ENCODE data around the gene SWI5. TPM values are rescaled to one million over a fixed set of nuclear protein-coding genes. Genes with fewer than 3 reads are reported as not detected.

The SWI5 gene
- total and polyA plus RNA-seq, 2 experiments from 2014 or later: 29.0 to 55.7 TPM

DNA sequence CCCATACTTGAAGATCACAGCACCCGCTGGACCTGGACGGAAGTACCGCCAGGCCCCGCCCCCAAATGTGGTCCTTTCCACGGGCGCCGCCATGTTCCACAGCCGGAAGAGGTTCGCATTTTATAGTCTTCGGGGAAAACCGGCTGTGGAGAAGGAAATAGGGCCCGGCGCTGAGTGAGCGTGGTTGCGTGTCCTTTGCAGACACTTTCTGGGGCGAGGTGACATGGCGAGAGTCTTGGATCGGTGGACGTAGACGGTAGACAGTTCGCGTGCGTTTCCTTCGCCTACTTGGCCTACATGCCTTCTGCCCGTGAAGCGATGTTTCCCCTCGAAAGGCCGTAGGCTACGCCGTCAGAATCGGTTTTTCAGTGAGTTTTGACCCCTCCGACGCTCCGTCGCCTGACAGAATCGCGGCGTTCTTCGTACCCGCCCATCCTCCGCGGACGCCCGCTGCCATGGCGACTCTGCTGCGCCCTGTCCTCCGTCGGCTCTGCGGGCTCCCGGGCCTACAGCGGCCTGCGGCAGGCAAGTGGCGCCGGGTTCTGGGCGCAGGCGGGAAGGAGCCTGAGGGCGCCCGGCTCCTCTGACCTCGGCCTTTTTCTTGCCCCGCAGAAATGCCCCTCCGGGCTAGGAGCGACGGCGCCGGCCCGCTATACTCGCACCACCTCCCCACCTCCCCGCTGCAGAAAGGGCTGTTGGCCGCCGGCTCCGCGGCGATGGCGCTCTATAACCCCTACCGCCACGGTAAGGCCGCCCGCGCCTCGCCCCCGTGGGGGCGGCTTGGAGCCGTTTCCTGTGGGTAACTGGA is 46.5 kb downstream of the SWI5 start, which contains the start of the genes COQ4 and TRUB2:
Gene COQ4, plus strand, starts transcription at position 436 of the 808 bp plus-strand sequence. Its CDS starts 20 bp downstream, at position 456.
Gene TRUB2, minus strand, starts transcription at position 44 of the 808 bp plus-strand sequence. Its CDS starts 39 bp downstream, at position 5.
- no peaks in the 10 kb centered on the region for H3K27me3 ChIP-seq
- TF ChIP-seq, protein P1, sequence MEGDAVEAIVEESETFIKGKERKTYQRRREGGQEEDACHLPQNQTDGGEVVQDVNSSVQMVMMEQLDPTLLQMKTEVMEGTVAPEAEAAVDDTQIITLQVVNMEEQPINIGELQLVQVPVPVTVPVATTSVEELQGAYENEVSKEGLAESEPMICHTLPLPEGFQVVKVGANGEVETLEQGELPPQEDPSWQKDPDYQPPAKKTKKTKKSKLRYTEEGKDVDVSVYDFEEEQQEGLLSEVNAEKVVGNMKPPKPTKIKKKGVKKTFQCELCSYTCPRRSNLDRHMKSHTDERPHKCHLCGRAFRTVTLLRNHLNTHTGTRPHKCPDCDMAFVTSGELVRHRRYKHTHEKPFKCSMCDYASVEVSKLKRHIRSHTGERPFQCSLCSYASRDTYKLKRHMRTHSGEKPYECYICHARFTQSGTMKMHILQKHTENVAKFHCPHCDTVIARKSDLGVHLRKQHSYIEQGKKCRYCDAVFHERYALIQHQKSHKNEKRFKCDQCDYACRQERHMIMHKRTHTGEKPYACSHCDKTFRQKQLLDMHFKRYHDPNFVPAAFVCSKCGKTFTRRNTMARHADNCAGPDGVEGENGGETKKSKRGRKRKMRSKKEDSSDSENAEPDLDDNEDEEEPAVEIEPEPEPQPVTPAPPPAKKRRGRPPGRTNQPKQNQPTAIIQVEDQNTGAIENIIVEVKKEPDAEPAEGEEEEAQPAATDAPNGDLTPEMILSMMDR (IDR thresholded peaks at IDR 0.05; ENCODE audit: poor library complexity): no peak
- TF ChIP-seq EZH2 (IDR thresholded peaks at IDR 0.05; ENCODE audit: borderline replicate concordance): no peak
- no peak for TF ChIP-seq EZH2phosphoT487 (IDR thresholded peaks at IDR 0.05; ENCODE audit: low read depth, severe bottlenecking, unreplicated experiment)
- peaks cover 5% of the 10 kb centered on the region for H4K20me1 ChIP-seq (ENCODE audit: insufficient read depth, poor library complexity, severe bottlenecking)
- peak within 1 kb of the TSS; percentile 89 for H3K4me2 ChIP-seq
- H2AFZ ChIP-seq: peak within 1 kb of the TSS; percentile 77
- no peaks in the 10 kb centered on the region for H3K9me3 ChIP-seq (ENCODE audit: low read depth)
- no peaks in the 10 kb centered on the region for H3K36me3 ChIP-seq (replicated peaks; ENCODE audit: insufficient read depth, low read depth)
- DNase-seq (ENCODE audit: low spot score): peak; percentile 97
- H3K4me3 ChIP-seq: peak within 1 kb of the TSS; percentile 60
- peaks cover 13% of the 10 kb centered on the region for H3K4me1 ChIP-seq (ENCODE audit: insufficient read depth)
- H3K79me2 ChIP-seq: peaks cover 32% of the 10 kb centered on the region
- no peaks in the 10 kb centered on the region for H3K9me2 ChIP-seq (replicated peaks; ENCODE audit: insufficient read depth)
- under 1% methylated on average over 83 of the region's 83 CpGs for WGBS (ENCODE audit: low lambda C conversion rate, missing lambda C conversion rate)
- H3K27ac ChIP-seq: peak within 1 kb of the TSS; percentile 93

DNA sequence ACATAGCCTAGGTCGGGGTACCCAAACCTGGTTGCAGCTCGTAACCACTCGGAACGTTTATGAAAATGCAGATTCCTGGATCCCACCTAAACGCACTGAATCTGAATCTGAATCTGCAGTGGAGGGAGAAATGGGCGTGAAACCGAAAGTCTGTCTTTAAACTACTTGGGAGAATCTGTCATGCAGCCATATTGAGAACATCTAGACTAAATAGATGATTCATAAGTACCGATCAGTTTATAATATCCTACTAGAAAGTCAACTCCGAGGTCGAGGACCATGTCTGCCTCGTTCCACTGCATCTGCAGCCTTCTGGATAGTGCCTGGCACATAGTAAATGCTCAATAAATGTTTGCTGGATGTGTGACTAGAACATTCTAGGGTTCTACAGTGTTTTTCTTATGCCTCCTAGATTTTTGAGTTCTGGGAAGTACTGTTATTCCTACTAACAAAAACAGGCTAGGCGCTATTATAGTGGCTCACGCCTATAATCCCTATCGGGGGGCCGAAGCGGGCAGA is 47.2 kb downstream of the SWI5 start:
- Histone ChIP-seq H3K4me2 (peak overlapping the region; percentile 88), H3K9me3 (ENCODE audit: low read depth) (no peaks in the 10 kb centered on the region), H3K9me2 (replicated peaks; ENCODE audit: insufficient read depth) (no peaks in the 10 kb centered on the region), H3K4me1 (ENCODE audit: insufficient read depth) (peaks cover 13% of the 10 kb centered on the region), H3K36me3 (replicated peaks; ENCODE audit: insufficient read depth, low read depth) (no peaks in the 10 kb centered on the region), H2AFZ (peak overlapping the region; percentile 77), H3K4me3 (peak overlapping the region; percentile 60), H3K27ac (peak overlapping the region; percentile 93), H3K27me3 (no peaks in the 10 kb centered on the region), H3K79me2 (peaks cover 32% of the 10 kb centered on the region), H4K20me1 (ENCODE audit: insufficient read depth, poor library complexity, severe bottlenecking) (peaks cover 5% of the 10 kb centered on the region)
- DNase-seq (ENCODE audit: low spot score): no peak
- TF ChIP-seq, protein P1 (IDR thresholded peaks at IDR 0.05; ENCODE audit: poor library complexity): no peak
- no peak for TF ChIP-seq EZH2phosphoT487 (IDR thresholded peaks at IDR 0.05; ENCODE audit: low read depth, severe bottlenecking, unreplicated experiment)
- TF ChIP-seq EZH2 (IDR thresholded peaks at IDR 0.05; ENCODE audit: borderline replicate concordance): no peak
- 32% methylated on average over 16 of the region's 16 CpGs for WGBS (ENCODE audit: low lambda C conversion rate, missing lambda C conversion rate)

DNA sequence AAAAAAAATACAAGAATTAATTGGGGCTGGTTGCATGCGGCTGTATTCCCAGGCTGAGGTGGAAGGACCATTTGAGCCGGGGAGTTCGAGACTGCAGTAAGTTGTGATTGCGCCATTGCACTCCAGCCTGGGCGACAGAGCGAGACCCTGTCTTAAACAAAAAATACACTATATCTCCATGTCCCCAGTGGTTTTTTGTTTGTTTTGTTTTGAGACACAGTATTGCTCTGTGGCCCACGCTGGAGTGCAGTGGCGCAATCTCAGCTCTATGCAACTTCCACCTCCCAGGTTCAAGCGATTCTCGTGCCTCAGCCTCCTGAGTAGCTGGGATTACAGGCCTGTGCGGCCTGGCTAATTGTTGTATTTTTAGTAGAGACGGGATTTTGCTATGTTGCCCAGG is 47.7 kb downstream of the SWI5 start:
- Histone ChIP-seq H3K27me3 (no peaks in the 10 kb centered on the region), H3K9me2 (replicated peaks; ENCODE audit: insufficient read depth) (no peaks in the 10 kb centered on the region), H3K4me1 (ENCODE audit: insufficient read depth) (peaks cover 13% of the 10 kb centered on the region), H3K36me3 (replicated peaks; ENCODE audit: insufficient read depth, low read depth) (no peaks in the 10 kb centered on the region), H3K4me2 (peak overlapping the region; percentile 88), H2AFZ (no peak overlapping the region), H4K20me1 (ENCODE audit: insufficient read depth, poor library complexity, severe bottlenecking) (peaks cover 5% of the 10 kb centered on the region), H3K79me2 (peaks cover 32% of the 10 kb centered on the region), H3K9me3 (ENCODE audit: low read depth) (no peaks in the 10 kb centered on the region), H3K4me3 (peak overlapping the region; percentile 60), H3K27ac (peak overlapping the region; percentile 93)
- WGBS (ENCODE audit: low lambda C conversion rate, missing lambda C conversion rate): 90% methylated on average over 12 of the region's 12 CpGs
- TF ChIP-seq EZH2phosphoT487 (IDR thresholded peaks at IDR 0.05; ENCODE audit: low read depth, severe bottlenecking, unreplicated experiment) (no peak), EZH2 (IDR thresholded peaks at IDR 0.05; ENCODE audit: borderline replicate concordance) (no peak)
- TF ChIP-seq, protein P1 (IDR thresholded peaks at IDR 0.05; ENCODE audit: poor library complexity): no peak
- no peak for DNase-seq (ENCODE audit: low spot score)

All from hepatocyte (in vitro differentiated cells).